Measurements from ENCODE around the gene TRIM63. TPM values are rescaled to one million over a fixed set of nuclear protein-coding genes. Genes with fewer than 3 reads are reported as not detected.

Gene TRIM63
- total and polyA plus RNA-seq, 9 of the 15 experiments (the other 6 are each of a cell fraction or from before 2014, with no cell fraction given): 0.08 to 0.57 (median 0.36) TPM

GRCh38 chr1:26028490-26028980 lies 38.9 kb downstream of the TRIM63 start:
- Histone ChIP-seq H4K20me1 (replicated peaks; ENCODE audit: control insufficient read depth, insufficient read depth, low read length) (no peaks in the 10 kb centered on the region), H3K4me3 (no peak overlapping the region), H3K4me1 (replicated peaks in 1 of 2; ENCODE audit: control insufficient read depth in 2 of 2, insufficient read depth in 2 of 2, low read length in 2 of 2) (peaks cover 19 to 35% of the 10 kb centered on the region in 2 experiments; a peak in 4 of 5 replicates), H3K27me3 (ENCODE audit: control insufficient read depth in 2 of 2, insufficient read depth in 2 of 2, low read length in 2 of 2) (no peaks in the 10 kb centered on the region), H3K79me2 (ENCODE audit: control insufficient read depth, insufficient read depth, low read length) (no peaks in the 10 kb centered on the region), H3K27ac (ENCODE audit: extremely low read depth, low read depth, low read length) (no peak overlapping the region), H3K9me3 (replicated peaks; ENCODE audit: control insufficient read depth, insufficient read depth, low read depth, low read length) (no peaks in the 10 kb centered on the region), H3K9me1 (ENCODE audit: control insufficient read depth, insufficient read depth, low read length) (no peaks in the 10 kb centered on the region), H2AFZ (ENCODE audit: low read depth, low read length) (no peak overlapping the region), H3K36me3 (ENCODE audit: control insufficient read depth, insufficient read depth, low read length) (no peaks in the 10 kb centered on the region), H3K4me2 (ENCODE audit: insufficient read depth, low read length) (no peak overlapping the region), H3K9ac (ENCODE audit: insufficient read depth in 1 of 2, low read depth in 2 of 2, low read length in 2 of 2) (peak overlapping the region in 1 of 2 experiments; percentile 21; a peak in 2 of 4 replicates)
- FAIRE-seq (no peak), DNase-seq (ENCODE audit: extremely low read depth in 1 of 4, low spot score in 3 of 4) (no peak), ATAC-seq (peak; percentile 10; the same call in 2 of the 3 replicates)
- BruUV-seq (replicated peaks): no TSS peak
- WGBS (ENCODE audit: insufficient coverage, low coverage, missing lambda C conversion rate): 67% methylated on average over 6 of the region's 8 CpGs
- intact Hi-C loops (cut with micrococcal nuclease): no loop called here
- in situ Hi-C loops (cut with MboI): no loop called here
- ChIA-PET CTCF (ENCODE audit: low intra/inter-chr PET ratio) (interaction anchor here (2.9 kb wide), 1 partner anchor 133 kb away, joined by 25 read pairs; no protein-coding TSS in a partner anchor), POLR2A (interaction anchor here (0.6 kb wide), 1 partner anchor 7 kb away, joined by 6 read pairs; the partner anchor contains the start of gene EXTL1)
- TF ChIP-seq RFX1 (IDR thresholded peaks at IDR 0.05): no peak
- no peak for TF ChIP-seq RBBP5 (IDR thresholded peaks at IDR 0.05; ENCODE audit: borderline replicate concordance, insufficient read depth, low read length, poor library complexity, severe bottlenecking)
- no peak for TF ChIP-seq ZNF12 (CRISPR knock-in tag; IDR thresholded peaks at IDR 0.05)
- TF ChIP-seq ZNF263 (CRISPR knock-in tag; IDR thresholded peaks at IDR 0.05; ENCODE audit: borderline replicate concordance): no peak
- TF ChIP-seq ARID1B (IDR thresholded peaks at IDR 0.05): no peak
- TF ChIP-seq DMBX1 (CRISPR knock-in tag; IDR thresholded peaks at IDR 0.05; ENCODE audit: borderline replicate concordance): no peak
- TF ChIP-seq ADNP (tag; IDR thresholded peaks at IDR 0.05): peak; percentile 51; the same call in 1 of the 2 replicates
- TF ChIP-seq AFF4 (CRISPR knock-in tag; IDR thresholded peaks at IDR 0.05): no peak
- TF ChIP-seq FOS (IDR thresholded peaks at IDR 0.05; ENCODE audit: extremely low read depth, insufficient read length): no peak
- TF ChIP-seq HDAC6 (IDR thresholded peaks at IDR 0.05; ENCODE audit: low read depth, low read length): no peak
- peak; percentile 48 for TF ChIP-seq PHF20 (IDR thresholded peaks at IDR 0.05; ENCODE audit: partially characterized antibody)
- no peak for TF ChIP-seq E2F3 (CRISPR knock-in tag; IDR thresholded peaks at IDR 0.05)
- TF ChIP-seq KDM1A (IDR thresholded peaks at IDR 0.05): peak; percentile 70 to 87
- no peak for TF ChIP-seq KDM4B (IDR thresholded peaks at IDR 0.05; ENCODE audit: borderline replicate concordance in 2 of 2, low read depth in 1 of 2)
- TF ChIP-seq NFYB (IDR thresholded peaks at IDR 0.05; ENCODE audit: extremely low read depth, insufficient read length): no peak
- no peak for TF ChIP-seq CREB5 (CRISPR knock-in tag; IDR thresholded peaks at IDR 0.05)
- peak; percentile 46; the same call in 1 of the 2 replicates for TF ChIP-seq HDAC2 (IDR thresholded peaks at IDR 0.05)
- peak; percentile 62 for TF ChIP-seq RBM25 (IDR thresholded peaks at IDR 0.05; ENCODE audit: low read depth, low read length, severe bottlenecking)
- TF ChIP-seq ILK (tag; IDR thresholded peaks at IDR 0.05; ENCODE audit: borderline replicate concordance, low read depth): no peak
